GM19328 (cell line): ENCODE data around the gene GRID2IP.

ENCODE experiments used
- ATAC-seq: cut with Tn5 transposase; IDR thresholded peaks from one replicate; pipeline ENCODE4 v1.9.1; 2021; ENCODE audit warnings: mild to moderate bottlenecking, moderate library complexity; ENCODE audit not compliant: unreplicated experiment

The GRID2IP gene

DNA sequence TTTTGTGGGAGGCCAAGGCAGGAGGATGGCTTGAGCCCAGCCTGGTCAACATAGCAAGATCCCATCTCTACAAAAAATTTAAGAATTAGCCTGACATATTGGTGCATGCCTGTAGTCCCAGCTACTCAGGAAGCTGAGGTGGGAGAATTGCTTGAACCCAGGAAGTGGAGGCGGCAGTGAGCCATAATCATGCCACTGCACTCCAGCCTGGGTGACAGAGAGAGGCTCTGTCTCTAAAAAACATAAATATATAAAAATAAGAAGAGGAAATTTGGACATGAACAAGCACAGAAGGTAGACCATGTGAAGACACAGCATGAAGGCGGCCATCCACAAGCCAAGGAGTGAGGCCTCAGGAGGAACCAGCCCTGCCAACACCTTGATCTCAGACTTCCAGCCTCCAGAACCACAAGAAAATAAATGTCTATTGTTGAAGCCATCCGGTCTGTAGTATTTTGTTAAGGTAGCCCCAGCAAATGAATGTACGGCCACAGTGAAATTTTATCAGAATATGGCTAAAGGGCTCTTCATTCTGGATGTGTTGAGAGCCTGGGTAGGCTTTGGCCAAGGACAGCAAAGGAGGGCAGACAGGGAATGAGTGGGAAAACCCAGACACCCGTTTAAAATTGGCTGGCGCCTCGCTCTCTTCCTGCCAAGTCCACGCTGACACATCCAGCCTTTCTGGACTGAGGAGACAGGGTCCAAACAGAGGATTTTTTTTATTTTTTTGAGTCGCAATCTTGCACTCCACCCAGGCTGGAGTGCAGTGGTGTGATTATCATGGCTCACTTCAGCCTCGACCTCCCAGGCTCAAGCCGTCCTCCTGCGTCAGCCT, 12.9 kb upstream of the GRID2IP start:
- no peak for ATAC-seq

DNA sequence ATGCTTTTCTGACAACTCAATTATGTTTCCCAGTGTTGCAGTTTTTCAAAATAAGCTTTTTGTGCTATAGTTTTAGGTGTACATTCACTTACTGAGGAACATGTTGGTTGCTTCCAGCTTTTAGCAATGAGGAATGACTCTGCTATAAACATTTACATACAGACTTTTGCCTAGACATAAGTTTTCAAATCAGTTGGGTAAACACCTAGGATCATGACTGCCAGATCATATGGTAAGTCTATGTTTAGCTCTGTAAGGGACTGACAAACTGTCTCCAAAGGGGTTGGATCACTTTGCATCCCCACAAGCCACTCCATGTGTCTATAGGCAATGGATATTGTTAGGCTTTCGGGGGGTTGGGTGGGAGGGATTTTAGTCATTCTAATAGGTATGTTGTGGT, 10.8 kb upstream of the GRID2IP start:
- no peak for ATAC-seq

DNA sequence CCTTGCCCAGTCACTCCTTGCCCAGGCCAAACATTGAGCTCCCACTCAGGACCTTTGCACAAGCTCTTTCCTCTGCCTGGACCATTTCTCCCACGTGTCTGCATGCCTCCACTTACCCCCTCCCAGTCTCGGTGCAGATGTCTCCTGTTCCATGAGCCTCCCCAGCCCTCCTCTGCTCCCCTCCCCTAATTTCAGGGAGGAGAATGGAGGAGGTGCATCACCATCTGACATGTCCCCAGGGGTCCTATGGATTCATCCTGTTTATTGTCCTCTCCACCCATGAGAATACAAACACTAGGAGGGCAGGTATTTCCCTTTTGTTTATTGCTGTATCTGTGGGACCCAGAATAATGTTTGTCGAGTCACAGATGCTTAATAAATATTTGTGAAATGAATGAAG, 8.6 kb upstream of the GRID2IP start:
- no peak for ATAC-seq

DNA sequence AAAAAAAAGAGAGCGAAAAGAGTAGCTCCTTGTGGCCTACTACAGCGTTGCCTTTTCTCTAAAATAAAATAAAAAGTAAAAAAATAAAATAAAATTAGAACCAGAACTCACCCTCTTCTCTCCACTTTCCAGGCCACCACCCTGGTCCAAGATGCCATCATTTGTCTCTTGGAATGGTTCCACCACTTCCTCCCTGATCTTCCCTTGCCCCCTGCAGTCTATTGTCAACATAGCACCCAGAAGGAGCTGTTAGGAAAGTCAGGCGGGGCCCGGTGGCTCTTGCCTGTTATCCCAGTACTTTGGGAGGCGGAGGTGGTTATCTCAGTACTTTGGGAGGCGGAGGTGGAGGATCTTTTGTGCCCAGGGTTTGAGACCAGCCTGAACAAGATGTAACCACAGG, 7.6 kb upstream of the GRID2IP start:
- ATAC-seq: no peak

DNA sequence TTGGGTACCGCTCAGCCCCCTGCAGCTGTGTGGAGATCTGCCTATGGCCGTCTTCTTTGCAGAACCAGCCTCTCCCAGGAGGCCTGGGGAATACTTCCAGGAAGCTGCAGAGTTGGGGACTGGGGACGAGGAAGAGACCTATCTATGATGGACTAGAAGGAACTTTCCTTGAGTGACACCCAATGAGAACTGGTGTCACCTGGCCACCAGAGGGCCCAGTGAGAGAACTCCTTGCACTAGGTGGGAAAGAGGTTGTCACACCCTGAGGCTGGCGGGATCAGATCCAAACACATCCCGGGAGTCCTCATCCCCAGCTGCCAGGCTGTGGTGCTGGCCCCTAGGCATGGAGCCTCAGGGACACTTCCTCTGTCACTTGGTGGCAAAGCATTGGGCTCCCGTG, 4.9 kb upstream of the GRID2IP start:
- no peak for ATAC-seq

DNA sequence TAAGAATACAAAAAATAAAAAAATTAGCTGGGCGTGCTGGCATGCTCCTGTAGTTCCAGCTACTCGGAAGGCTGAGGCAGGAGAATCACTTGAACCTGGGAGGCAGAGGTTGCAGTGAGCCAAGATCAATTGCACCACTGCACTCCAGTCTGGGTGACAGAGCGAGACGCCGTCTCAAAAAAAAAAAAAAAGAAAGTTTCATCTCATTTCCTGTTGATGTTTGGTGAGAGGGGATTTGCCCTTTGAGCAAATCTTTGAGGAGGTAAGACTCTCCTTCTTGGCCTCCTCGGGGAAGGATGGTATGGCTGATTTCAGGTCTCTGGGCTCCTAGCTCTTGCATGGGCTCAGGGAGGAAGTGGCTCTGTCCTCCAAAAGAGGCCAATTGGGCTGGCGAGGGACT, 3.6 kb upstream of the GRID2IP start:
- ATAC-seq: no peak

DNA sequence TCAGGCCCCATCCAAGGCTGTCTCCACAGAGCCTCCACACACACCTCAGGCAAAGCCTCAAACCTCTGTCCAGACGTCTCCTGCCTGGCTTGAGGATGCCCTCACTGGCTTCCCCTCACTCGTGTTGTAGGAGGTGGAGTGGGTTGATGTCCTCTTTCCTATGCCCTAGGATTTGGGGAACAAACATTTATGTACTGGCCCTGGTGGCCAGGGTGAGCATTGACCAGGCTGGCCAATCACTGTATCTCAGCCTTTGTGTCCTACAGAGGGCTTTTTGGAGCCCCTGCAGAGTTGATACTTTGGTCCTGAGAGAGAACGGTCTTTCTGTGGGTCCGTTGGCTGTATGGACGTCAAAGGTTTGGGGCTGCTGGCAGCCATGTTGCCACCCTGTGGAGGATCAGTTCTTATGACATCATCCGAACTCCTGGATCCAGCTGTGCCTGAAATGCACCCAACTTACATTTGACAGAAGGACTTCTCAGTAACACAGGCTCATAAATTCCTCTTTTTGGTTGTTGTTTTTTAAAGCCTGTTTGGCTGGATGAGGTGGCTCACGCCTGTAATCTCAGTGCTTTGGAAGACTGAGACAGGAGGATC, 2.3 kb upstream of the GRID2IP start:
- no peak for ATAC-seq

DNA sequence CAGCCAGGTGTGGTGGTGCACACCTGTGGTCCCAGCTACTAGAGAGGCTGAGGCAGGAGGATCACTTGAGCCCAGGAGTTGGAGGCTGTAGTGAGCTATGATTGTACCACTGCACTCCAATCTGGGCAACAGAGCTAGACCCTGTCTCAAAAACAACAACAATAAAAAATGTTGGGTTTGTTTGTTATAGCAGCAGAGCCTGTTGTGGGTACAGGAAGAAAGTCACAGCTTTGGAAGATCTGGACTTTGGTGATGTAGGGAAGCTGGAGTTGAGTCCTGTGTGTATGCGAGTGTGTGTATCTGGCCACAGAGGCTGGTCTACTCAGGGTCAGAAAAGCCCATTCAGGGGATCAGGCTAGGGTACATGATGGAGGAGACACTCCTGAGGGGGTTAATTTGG, 3.9 kb downstream of the GRID2IP start:
- no peak for ATAC-seq

DNA sequence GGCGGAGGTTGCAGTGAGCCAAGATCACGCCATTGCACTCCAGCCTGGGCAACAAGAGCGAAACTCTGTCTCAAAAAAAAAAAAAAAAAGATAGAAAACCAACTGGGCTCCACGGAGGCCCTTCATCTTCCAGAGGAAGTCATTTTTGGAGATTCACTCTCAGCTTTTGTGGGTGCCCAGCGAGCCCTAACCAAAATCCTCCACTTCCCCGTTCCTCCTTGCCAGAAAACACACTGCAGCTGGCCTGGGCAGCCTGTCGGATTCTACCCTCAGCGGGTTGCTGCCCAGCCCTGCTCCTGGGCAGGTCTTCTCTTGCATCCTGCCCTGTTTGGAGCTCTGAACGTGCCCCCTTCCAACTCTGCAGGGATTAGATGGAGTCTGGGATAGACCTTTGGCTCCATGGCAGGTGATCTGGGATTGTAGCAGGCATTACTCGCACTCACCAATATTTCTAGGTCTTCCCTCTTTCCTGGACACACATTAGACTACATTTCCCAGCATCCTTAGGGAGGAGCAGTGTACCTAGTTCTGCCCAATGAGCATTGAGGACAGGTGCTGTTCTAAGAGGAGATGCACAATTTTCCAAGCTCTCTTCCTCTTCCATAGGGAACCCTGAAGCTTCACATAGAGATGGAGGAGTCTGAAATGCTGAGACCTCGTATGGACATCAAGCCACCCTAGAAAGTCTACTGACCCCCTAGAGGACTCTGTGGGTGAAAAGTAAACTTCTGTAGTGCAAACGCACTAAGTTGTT, 4.6 kb downstream of the GRID2IP start:
- no peak for ATAC-seq

DNA sequence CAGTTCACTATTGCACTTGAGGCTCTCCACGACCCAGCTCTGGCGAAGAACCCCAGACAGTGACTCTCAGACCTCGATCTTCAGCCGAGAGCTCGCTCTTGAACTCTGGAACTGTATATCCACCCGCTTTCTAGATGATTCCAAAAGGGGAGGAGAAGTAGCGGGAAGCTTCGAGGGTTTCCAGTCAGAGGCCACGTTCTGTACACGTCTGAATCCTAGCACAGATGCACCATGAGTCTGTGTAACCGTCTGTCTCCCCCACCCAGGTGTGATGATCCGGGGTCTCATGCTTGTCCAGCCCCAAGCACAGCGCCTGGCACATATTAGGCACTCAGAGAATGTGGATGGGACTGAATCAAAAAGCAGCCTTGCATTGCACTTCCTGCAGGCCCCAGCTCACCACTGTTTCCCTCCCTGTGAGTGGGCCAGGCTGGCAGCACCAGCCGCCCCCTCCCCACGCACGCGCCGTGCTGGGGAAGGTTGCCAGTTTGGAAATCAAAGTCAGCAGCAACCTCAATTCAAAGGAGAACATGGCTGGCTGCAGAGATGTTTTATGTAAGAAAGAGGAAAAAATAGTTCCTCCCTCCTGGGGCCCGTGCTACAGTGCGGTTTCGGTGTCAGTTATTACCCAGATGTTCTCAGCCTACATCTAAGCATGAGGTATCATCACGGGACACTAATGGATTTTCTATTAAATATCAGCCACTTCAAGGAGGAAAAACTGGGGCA, 5.7 kb downstream of the GRID2IP start:
- ATAC-seq: no peak

DNA sequence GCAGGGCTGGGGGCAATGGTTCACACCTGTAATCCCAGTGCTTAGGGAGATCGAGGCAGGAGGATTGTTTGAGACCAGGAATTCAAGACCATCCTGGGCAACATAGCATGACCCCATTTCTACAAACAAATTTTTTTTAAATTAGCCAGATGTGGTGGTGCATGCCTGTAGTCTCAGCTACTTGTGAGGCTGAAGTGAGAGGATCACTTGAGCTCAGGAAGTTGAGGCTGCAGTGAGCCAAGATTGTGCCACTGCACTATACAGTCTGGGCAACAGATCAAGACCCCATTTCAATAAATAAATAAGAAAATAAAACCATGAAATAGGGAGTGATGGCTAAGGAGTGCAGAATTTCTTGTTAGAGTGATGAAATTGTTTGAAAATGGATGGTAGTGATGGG, 8.9 kb downstream of the GRID2IP start:
- no peak for ATAC-seq

DNA sequence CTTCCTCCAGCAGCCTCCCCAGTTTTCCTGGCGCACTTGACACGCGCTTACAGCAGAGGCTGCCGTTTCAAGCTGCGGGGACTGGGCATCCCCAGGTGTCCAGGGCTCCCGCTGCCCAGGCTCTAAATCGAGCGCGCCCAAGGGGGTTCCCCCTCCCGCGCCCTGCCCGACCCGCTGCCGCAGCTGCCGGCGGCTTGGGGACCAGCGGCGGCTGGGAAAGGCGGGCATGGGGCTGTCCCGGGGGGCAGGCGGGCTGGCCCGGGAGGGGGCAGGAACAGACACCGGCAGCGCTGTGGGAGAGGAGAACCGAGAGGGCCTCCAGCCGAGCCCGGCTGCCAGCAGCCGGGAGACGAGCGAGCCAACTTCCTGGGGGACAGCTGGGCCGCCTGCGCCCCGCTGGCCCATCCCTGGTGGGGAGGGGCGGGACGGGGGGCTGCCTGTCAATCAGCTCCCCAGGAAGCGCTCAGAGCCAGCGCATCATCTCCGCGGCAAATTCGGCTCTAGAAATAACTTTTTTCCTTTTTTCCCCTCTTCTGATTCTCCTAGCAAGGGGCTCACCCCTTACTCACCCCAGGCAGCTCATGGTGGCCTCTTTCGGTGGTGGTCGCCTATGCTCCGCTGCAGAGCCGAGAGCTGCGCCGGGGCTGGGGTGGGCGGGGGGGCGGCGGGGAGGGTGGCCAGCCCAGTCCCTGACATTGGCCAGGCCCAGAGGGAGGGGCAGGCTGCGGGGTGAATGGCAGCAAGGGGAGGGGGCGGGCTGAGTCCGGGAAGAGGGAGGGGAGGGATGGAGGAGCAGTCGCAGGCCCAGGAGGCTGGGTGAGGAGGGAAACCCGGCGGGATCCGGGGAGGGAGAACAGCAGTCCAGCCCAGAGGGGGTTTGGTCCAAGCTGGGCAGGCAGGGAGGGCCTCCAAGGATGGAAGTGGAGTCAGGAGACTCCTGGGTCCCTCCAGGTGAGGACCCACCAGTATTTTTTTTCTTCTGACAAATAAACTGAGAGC, 14.7 kb downstream of the GRID2IP start:
- ATAC-seq: no peak

DNA sequence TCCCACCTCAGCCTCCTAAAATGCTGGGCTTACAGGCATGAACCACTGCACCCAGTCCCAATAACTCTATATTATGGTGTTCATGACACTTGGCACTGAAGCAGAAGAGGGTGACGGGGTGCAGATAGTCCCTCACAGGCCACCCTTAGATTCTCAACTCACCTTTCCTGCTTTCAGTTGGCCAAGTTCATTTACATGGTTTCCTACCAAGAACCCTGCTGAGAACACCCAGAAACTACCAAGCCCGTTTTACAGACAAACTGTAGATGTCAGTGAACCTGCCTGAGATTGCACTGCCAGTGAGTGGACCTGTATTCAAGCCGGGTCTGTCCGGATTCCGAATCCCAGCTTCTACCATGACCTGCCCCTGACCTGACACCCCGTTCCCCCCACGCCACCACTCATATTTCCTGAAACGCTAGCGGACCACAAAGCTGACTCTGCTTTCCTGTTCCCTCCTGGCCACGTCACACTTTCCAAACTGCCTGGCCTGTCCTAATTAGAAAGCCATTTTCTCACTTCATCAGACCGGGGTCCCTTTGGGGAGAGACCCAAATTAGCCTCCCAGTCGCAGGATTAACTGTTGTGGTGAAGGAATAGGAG, 17.3 kb downstream of the GRID2IP start:
- ATAC-seq: no peak

DNA sequence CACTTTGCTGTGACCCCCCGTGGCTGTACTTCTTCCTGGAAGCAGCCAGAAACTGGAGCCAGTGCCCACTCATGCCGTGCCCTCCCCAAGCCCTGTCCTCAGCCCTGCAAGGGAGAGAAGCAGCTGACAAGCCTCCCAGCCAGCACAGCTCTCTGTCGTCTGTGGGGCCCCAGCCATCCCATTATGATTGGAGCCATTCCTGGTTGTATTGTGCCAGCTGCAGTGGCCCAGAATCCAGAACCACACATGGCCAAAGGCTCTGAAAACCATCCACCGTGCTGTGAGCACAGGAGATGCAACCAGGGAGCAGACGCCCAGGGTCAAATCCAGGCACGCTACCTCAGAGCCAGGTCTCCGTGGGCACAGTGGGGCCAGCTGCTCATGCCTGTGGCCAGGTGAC, 18.7 kb downstream of the GRID2IP start:
- ATAC-seq: no peak

DNA sequence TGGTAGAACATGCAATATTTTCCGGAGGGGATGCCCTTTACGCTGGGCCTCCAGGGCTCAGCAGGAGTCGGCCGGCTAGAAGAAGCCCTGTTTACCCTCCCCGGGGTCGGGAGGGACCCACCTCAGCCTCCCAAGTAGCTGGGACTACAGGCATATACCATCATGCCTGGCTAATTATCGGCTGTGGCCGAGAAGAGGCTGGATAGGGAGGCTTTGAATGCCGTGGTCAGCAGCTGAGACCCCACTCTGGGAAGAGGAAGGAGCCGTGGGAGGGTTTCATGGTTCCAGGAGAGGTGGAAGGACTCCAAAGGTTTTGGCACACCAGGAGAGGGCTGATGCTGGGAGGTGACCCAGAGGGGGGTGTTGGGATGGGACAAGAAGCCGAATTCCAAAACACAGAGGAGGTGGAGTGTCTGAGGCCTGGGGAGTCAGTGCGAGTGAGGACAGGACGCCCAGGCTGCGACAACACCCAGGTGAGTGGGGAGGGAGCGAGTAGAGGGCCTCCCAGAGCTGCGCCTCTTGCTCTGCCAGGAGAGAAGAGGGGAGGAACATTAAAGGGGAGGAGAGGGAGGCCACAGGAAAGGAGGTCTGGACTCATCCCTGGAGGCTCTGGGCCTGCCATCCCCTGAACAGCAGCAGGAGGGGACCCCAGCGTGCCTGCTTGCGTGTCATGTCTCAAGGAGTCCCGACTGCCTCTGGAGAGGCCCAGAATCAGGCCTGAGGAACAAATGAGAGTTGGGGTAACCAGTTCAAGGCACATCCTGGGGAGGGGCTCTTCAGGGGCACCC, 19.6 kb downstream of the GRID2IP start:
- ATAC-seq: no peak

DNA sequence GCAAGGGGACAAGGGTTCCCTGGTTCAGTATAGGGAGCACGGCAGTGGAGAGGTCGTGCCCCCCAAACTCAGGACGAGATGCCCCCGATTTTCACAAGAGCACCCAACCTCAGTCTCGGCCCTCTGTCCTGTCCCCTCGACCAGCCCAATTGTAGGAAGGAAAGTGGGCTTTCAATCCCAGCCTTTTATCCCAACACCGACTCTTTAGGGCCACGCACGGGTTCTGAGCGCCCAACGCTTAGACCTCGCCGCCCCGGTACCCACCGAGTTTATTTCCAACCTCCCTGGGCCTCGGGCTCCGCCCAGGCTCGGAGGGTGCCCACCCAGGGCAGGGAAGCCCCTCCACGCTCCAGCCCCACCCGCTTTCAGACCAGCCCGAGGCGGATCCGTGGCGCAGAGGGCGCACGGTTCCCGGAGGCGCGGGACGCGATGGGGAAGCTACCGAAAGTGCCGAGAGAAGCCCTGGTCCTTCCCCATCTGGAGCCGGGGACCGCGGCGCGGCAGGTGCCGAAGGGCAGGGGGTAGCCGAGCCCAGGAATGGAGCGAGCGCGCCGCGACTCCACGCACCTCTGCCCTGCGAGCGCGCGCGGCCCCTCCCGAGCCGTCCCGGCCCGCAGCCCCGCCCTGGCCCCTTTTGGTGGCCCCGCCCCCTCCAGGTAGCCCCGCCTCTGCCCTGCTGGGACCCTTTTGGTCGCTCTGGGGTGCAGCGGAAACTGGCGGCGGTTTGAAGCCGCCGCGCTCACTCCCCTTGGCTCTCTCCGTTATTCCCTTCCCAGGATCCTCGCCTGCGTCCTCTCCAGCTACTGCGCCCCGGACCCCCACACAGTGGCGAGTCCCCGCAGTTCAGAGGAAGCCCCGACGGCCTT, 20.4 kb downstream of the GRID2IP start:
- no peak for ATAC-seq

DNA sequence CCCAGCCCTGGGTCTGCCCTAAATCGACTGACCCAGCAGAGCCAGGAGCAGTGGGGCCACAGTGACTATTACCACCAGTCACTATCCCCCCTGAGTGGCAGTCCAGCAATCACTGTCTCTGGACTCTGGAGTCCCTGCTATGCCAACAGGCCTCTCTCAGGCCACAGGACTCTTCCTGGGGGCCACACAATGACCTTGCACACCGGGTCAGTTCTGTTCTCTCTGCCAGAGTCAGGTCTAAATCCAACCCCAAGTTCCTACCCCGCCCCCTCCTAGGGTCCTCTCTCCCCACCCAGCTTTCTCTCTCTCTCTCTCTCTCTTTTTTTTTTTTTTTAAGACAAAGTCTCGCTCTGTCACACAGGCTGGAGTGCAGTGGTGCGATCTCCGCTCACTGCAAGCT, 21.6 kb downstream of the GRID2IP start:
- ATAC-seq: no peak
